Measurements from ENCODE around the gene CNTN4.
"Not testable (repeated sequence)": the region's sequence is repeated elsewhere in the genome, so short reads cannot be mapped to it uniquely, and the experiment has no call there.

CNTN4 gene

DNA sequence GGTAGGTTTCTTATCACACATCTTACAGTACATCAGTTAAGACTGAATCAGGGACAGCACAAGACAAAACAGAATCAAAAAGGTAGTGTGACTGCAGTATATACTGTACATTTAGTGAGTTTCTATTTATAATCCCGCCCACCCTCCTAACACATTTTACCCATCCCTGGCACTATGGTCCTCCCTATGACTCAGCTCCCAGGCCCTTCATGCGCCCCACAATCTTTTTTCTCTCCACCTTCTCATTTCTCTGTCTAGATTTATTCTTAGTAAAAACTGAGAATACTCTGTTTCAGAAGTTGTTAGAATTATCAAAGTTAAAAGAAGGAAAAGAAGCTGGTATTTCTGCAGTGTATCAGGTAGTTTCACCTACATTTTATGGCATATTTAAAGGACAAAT lies 427.3 kb downstream of the CNTN4 start:
- no peak for DNase-seq

DNA sequence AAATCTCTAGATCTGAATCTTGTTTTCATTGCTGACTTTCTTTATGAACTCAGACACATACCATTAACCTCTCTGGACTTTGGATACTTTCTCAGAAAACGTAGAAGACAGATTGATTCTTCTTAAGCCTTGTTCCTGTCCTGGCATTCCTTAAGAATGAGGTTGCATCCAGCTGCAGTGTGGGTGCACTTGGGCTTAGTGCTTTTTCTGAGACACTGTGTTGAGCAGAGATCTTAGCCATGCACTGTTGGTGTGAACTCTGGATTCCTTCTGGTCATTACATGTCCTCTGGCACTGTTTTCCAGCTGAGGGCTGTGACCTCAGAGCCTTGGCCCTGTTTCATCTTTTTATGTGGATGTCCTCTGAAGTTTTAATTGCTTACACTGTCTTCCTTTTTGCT lies 428.3 kb downstream of the CNTN4 start:
- DNase-seq = no peak

DNA sequence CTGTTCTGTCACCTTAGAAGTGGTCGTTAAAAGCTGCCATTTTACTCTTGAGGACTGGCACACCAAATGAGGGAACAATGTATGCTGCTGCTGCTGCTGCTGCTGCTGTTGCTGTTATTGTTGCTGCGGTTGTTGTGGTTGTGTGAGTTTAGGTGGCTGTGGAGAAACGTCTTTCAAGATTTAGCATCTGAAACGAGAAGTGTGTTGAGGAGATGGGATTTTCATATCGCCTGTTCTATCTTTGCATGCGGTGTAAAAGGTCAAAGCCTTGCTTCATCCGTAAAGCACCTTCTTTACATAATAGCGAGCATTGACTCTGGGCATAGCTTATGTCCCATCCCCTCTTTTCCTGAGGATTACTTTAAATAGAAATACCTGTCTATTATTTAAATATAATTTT lies 428.7 kb downstream of the CNTN4 start:
- not testable (repeated sequence) for DNase-seq

DNA sequence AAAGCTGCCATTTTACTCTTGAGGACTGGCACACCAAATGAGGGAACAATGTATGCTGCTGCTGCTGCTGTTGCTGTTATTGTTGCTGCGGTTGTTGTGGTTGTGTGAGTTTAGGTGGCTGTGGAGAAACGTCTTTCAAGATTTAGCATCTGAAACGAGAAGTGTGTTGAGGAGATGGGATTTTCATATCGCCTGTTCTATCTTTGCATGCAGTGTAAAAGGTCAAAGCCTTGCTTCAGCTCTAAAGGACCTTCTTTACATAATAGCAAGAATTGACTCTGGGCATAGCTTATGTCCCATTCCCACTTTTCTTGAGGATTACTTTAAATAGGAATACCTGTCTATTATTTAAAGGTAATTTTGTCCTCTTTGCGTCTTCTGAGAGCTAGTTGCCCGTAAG lies 436.1 kb downstream of the CNTN4 start:
- DNase-seq = not testable (repeated sequence)

DNA sequence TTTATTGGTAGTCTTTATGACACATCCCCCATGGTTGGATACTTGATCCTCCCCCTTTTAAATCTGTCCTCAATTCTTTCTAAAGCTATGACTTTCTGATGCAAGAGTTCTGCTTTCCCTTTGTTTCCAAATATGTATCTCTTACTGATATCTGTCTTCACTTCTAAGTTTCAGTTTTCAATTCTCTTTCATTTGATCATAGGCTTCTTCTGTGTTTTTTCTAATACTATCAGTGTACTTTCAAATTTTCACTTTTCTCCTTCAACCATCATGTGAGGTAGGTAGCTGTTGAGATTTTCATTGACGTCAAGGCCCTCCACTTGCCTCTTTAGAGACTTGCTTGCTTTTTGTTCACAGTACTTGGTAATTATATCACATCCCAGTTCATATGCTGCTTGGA lies 436.5 kb downstream of the CNTN4 start:
- DNase-seq = no peak

DNA sequence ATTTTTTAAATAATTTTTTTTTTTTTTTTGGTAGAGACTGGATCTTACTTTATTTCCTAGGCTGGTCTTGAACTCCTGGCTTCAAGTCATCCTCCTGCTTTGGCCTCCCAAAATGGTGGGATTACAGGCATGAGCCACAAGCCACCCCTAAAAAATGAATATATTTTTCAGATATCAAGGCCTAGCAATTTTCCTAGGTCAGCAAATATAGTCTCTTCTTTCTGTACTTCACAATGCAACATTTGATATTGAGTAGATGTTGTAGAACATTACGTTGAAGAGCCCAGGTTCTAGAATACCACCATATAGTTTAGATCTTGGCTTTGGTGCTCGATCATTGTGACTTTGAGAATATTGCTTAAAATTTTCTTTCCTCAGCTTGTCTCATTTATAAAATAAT lies 437.9 kb downstream of the CNTN4 start:
- no peak for DNase-seq

DNA sequence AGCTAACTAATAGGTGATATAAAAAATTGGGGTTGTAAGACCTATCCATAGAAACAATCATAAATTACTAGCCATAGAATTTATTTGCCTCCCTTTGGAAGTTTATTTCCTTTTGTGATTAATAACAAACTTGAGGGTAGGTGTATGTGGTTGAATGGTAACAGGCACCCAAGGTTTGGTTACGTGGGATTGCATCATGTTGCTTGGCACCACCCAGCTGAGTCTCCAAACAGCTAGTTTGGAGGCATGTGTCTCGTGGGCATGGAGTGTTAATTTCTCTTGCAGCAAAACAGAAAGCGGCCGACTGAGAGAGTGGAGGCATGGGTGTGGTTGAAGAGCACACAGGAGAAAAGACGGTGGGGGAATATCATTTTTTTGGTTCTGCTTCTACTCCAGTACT lies 441.4 kb downstream of the CNTN4 start:
- no peak for DNase-seq

DNA sequence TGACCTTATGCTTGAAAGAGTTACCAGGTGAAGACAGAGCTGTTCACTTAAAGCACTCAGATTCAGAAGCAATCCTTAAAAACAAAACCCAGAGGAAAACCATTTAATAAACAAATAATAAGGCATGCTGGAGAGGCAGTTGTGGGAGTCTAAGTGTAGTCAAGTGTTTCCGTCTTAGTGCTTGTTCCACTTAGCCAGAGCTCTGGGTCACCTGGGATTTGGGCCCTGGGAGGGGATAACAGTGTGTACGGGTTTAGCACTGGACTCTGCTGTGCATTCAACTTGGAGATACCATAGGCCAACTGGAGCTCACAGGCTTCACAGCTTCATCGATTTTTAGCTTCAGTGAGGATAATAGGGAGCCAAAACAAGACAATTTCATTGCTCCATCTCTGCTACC lies 444.6 kb downstream of the CNTN4 start:
- no peak for DNase-seq

DNA sequence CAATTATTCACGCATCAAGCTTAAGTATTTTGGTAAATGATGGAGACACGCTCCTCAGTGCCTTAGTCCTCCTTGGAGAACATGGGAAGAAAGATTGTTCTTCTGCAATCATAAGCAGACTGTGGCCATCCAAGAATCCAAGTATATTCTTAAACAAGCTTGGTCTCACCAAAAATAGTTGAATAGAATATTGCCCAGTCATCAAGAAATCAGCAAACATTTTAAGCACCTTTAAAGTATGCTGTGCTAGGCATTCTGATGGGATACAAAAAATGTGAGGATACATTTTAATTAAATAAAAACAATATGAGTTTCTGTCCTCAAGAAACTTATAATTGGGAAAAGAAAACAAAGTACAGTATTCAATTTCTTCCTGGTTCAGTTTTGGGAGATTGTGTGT lies 445.5 kb downstream of the CNTN4 start:
- no peak for DNase-seq

DNA sequence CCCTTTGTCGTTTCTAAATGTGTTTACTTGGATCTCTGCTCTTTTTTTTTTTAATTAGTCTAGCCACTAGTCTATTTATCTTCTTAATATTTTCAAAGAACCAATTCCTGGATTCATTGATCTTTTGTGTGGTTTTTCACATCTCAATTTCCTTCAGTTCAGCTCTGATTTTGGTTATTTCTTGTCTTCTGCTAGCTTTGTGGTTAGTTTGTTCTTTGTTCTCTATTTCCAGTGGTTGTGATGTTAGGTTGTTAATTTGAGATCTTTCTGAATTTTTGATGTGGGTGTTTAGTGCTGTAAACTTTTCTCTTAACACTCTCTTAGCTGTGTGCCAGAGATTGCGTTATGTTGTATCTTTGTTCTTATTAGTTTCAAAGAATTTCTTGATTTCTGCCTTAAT lies 446.1 kb downstream of the CNTN4 start:
- no peak for DNase-seq

DNA sequence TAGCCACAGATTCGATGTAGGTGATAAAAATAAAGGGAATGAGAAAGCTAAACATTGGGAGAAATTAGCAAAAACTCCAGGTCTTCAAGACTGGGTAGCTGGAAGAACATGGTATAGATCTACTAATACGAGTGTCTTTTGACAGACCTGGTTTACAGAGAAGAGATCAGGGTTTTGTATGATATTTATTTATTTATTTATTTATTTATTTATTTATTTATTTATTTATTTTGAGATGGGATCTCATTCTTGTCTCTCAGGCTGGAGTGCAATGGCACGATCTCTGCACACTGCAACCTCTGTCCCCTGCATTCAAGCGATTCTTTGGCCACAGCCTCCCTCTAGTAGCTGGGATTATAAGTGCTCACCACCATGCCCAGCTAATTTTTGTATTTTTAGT lies 448.4 kb downstream of the CNTN4 start:
- DNase-seq = no peak

DNA sequence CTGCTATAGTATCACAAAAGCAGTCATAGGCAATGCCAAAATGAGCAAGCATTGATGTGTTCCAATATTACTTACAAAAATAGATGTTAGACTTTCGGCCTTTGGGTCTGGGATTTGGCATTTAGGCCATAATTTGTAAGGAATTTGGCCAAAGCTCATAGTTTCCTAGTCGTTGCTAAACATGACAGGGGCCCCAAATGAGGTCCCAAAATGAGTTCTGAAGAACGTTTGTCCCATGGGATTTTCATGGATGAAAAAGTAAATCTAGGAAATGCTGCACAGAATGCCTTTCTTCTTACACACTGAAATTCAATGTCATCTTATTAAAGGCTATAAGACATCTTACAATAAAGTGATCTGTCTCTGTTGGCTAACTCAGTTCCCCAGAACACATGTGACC lies 456.0 kb downstream of the CNTN4 start:
- no peak for DNase-seq

DNA sequence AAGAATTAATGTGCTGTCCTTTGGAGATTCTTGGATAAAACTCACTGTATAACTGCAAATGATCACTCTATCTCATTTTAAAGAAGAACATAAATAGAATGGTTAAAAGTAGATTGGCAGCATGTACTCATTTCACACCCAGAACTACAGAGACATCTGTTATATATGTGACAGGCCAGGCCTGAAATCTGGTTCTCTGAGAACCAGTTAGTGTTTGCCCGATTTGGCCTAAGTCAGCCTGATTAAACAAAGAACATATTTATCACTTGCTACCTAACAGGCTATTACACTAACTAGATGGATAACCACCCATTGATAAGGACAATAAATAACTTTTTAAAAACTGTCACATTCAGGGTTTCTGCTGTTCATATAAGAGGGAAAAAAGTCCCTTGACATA lies 460.1 kb downstream of the CNTN4 start:
- no peak for DNase-seq

DNA sequence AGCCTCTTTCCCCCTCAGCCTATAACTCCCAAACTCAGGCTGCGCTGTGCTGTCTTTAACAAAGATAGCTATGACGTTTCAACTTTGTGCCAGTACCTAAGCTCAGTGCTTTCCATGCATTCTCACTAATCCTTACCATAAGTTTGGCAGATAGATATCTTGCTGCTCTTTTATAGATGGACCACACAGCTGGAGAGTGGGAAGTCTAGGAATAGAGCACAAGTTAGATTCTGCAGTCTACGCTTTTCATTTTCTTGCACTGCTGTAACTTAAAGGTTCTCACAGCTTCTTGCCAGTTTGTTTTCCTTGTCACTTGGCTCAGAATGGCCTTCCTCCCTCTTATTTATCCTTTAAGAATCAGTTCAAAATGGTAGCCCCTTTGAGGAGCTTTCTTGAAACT lies 468.8 kb downstream of the CNTN4 start:
- no peak for DNase-seq

DNA sequence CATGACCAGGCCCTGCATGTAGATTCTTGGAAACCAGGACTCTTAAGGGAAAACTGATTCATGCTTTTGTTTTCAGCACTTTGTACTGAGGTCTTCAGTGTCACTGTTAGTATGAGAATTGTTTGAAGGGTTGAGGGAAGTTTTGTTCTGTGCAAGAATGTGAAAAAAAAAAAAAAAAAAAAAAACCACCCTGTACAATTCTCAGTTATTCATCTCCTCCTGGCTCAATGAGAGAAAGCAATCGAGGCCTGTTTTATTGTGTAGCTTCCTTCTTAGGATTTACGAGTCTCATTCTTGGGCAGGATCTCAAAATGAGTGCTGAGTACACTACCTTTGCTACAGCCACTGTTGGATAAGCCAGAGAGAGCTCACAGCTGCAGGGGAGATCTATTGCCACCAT lies 469.5 kb downstream of the CNTN4 start:
- no peak for DNase-seq

DNA sequence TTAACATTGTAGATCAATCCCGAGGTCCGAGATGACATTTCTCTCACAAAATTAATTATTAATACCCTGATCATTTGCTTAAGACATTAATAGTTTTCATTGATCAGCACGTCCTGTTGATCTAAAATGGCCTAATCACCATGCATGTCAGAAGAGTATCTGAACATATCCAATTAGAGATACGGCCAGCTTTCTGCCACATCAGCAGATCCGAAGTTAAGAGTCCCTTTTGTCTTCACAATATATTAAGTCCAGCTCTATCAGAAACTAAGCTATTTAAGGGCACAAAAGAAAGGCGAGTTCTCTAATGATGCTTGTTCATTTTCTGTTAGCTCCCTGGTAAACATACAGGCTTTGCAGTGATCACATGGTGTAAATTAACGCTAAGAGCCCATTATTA lies 470.3 kb downstream of the CNTN4 start:
- no peak for DNase-seq

DNA sequence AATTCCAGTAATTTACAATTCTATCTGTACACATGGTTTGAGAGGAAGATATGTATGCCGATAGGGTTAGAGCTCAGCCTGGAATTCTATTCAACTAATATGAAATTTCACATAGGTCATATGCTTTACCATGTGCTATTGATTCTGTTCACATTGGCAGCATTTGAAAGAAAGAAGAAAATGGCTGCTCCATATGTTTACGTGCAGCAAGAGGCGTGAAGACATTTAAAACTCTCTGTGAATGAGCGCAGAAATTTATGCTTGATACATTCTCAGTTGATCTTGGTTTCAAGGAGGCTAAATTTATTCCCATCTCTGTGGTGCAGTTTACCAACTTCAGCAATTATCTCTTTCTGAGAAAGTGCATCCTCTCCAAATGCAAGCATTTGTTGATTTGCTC lies 478.9 kb downstream of the CNTN4 start:
- DNase-seq = no peak

DNA sequence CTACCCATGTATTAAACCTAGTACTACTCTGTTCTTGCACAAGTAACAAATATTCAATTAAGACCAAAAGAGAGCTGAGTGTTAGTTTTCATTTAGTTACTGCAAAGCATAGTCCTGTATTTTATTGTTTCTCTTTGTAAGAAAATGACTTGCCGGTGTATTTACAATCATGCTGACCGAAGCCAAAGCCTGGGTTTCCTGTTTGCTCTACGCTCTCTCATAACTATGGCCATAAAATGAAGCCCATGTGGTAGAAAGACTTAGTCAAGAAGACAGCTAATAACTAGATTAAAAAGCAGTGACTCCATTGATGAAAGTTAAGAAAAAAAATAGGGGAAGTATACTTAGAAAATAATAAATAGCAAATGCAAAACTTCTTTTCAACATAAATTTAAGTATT lies 479.9 kb downstream of the CNTN4 start:
- no peak for DNase-seq

DNA sequence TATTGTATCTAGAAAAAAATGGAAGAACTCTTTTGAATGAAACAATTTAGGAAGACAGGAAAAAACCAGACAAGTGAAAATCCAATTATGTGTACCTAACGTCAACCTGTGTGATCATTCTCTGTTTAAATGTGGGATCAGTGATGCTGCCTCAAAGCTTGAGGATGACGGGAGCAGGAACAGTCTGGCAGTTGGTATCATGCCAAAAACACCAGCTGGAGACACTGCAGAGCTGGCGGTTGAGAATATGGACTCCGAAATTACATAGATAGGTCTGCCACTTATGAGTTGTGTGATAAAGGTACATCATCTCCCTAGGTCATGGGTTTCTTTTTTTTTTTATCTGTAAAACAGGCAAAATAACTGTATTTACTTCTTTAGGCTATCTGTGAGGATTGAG lies 480.5 kb downstream of the CNTN4 start:
- no peak for DNase-seq

DNA sequence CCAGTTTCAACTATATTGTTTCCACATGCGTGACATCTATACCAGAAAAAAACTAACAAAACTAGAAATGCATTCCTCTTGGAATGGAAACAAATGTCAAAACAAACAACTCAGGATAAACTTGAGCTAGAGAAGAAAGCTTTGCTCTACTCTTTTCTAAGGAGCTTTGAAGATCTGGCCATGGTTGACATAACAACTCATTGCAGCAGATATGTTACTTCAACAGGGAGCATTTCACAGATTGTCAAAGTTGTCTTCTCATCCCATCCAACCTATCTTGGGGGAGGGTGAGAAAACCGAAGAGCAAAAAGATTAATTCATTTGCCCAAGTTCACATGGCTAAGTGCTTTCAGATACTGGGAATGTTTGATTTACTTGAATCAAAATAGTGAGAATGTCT lies 484.4 kb downstream of the CNTN4 start:
- no peak for DNase-seq

DNA sequence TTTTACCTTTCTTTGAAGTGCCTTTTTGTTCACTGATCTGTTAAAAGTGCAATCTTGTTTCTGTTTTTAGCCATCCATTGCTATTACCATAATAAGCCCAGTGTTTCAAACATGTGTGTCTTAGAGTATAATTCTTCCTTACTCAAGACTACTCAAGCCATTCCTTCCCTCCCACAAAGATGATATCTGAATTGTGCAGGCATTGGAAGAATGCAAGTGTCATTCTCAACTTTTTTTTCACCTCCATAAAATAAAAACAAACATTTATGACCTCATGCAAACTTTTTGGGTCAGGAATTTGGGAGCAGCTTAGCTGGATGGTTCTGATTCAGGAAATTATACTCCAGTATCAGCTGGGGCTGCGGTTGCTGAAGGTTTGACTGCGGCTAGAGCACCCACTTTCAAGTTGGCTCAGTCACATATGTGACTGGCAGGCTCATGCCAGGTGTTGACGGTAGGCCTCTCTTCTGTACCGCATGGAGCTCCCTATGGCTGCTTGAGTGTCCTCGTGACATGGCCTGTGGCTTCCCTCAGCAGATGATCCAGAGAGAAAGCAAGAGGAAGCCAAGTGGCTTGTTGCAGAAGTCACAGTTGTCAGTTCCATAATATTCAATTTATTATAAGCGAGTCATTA lies 490.8 kb downstream of the CNTN4 start:
- no peak for DNase-seq

DNA sequence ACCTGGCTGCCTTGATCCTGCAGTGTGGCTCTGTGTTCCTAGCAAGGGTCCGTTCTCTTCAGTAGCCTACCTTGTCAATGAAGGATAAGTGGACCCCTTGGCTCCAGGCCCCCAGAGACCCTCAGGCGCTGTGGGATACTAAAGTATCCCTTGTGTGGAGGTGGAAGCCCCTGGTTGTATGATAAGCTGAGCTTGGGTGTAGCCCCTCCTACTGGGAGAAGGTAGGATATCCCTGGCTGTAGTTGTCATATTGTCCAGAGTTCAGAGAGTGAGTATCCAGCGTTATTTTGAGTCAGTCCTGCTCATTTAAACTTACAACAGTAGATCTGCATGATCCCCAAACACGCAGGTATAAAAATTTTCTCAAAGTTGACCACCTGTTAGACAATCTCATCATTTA lies 496.8 kb downstream of the CNTN4 start:
- DNase-seq = no peak

DNA sequence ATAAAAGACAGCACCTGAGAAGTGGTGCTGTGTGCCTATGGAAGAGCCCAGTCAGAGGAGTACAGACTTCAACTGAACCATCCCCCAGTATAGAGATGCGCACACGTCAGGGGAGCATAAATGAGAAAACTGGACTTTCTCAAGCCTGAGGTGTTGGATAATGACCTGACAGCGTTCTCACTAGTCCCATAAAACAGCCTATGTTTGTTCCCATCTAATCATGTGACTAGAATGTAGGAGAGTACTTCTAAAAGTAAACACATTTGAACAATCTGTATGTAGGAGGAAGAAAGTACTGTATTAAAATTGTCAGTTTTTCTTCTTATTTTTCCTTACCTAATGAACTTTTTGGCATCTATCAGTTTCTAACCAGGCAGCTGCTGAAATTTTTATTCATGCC lies 498.9 kb downstream of the CNTN4 start:
- no peak for DNase-seq

DNA sequence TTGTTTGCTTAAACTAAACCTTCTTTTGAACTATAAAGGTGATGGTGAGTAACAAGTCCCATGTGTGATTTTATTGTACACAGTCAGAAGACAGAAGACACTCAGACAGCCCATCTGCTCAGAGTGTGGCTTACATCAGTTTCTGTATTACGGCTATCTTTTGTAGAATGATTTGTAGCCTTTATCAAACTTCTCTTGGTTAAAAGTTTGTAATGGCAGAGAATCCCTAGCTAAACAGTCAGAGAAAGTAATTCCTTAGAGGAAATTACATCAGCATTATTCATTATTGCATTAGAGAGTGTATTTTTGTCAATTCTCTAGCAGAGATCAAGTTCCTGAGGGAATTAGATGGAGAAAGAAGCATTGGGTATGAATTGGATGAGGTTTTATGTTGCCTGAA lies 500.8 kb downstream of the CNTN4 start:
- no peak for DNase-seq

DNA sequence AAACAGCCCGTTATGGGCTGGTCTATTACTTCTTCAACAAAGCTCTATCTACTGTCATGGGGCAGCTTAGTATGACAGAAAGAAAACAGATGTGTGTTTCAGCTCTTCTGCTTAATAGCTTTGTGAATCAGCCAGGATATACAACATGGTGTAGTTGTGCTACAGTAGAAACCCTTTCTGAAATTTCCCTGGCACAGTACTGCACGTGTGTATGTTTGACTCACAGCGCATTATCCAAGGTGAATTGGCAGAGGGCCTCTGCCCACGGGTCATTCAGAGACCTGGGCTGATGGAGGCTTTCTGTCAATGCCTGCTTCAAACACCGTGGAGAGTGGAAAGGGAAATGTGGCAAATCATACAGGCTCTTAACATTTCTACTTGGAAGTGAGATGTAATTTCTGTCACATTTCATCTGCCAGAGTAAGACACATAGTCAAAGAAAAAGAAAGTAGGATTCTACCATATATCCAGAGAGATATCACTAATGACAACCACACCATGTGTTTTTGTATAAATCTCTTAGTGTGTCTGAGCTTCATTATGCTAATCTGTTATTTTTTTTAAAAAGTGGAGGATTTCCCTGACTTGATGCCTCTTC lies 505.1 kb downstream of the CNTN4 start:
- DNase-seq = no peak

DNA sequence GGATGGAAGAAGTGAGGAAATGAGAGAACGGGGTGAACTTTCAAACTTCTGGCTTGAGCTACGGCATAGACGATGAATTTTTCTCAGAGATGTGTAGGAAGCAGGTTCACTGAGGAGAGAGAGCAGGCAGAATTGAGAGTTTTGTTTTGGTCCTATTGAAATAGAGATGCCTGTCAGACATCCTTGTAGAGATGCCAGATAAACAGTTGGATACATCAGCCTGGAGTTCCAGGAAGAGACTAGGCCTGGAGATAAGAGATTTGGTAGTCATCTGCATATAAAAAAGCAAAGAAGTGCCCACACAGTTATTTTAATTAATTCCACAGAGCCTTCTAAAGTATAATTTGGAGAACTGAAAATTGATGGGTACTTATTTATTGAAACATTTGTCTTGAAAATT lies 515.9 kb downstream of the CNTN4 start:
- no peak for DNase-seq
